GM19043 (cell line): Measurements from ENCODE around the gene MRPL49.

ENCODE experiments used
- ATAC-seq: cut with Tn5 transposase; IDR thresholded peaks from one replicate; pipeline ENCODE4 v1.9.1; 2021; ENCODE audit warnings: low read depth; ENCODE audit not compliant: unreplicated experiment

Gene MRPL49

GRCh38 chr11:65121865-65122696, at the start of gene MRPL49, which contains the start of gene FAU:
TSS of gene MRPL49 (plus strand) at chr11:65122321. CDS start at chr11:65122347, 26 bp downstream.
TSS of gene FAU (minus strand) at chr11:65122134. CDS start at chr11:65121813, 321 bp downstream.
- ATAC-seq: peak; percentile 70

- ATAC-seq: no peak
Observed at GRCh38 chr11:65072631-65072966, 49.5 kb upstream of the MRPL49 start.

DNA sequence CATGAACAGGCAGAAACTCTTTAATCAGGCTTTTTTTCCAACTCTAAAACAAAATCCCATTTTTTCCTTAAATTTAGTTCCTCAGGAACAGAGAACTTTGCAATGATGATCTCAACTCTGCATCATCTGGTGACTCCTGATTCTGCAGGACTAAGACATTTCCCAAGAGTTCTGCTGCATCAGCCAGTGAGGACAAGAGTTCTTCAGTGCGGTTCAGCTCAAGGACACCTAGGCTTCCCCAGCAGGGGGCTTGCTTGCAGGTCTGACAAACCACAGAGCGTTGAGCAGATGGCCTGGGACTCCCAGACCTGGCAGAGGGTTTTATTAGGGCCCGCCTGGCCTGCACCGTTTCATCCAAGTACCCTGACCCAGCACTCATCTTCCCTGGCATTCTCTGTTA, 44.7 kb upstream of the MRPL49 start:
- ATAC-seq: no peak

DNA sequence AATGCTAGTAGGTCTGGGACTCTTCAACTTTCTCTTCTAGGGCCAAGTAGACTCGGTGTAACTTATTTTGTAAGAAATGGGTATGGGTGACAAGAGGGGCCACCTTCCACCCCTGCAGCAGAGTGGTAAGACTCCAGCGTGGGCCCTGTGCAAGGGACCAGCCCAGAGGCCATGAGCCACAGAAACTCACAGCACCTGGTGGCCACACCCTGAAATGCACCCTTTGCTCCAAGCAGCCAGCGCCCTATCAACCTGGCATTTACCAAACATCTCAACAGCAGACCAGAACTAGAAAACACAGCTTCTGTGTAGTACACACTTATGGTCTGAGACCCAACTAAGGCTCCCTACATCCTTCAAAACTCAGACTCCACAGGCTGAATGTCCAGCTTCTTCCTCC, 44.0 kb upstream of the MRPL49 start:
- ATAC-seq: no peak

- ATAC-seq: no peak
Observed at GRCh38 chr11:65078786-65079342, 43.3 kb upstream of the MRPL49 start.

DNA sequence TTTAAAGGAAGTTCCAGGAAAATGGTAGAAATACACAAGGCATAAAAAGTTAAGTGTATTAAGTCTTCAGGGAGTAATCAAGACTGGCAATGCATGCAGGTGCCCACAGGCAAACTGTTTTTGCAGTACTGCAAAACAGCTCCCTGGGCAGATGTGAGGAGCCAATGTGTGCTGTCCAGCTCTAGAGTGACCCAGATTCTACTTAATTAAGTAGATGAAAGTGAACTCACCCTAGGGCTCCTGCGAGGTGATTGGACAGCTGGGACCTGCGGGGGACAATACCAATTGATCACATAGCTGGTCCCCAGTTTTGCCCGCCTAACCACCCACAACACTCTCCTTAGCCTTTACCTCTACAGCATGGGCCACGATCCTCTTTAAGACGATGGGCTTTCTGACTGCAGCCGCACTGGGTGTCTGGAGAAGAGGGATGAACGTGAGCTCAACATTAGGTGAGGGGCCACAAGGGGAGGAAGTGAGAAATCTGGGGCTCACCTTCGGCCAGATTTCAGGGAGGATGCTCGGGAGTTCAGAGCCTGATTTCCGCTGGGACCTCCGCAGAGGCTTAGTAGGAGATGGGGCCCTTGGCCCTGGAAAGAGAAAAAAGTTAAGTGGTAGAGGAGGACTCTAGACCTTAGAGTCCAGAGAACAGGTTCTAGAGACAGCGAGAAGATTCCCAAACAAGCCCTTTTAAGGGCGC, 38.8 kb upstream of the MRPL49 start:
- ATAC-seq: no peak

GRCh38 chr11:65083834-65084597, 38.1 kb upstream of the MRPL49 start, which contains the start of the genes CDCA5 and ZFPL1:
TSS of gene CDCA5 (minus strand) at chr11:65084040. CDS start at chr11:65083978, 62 bp downstream.
TSS of gene ZFPL1 (plus strand) at chr11:65084222. CDS start at chr11:65084699, 477 bp downstream.
- peak; percentile 77 for ATAC-seq

DNA sequence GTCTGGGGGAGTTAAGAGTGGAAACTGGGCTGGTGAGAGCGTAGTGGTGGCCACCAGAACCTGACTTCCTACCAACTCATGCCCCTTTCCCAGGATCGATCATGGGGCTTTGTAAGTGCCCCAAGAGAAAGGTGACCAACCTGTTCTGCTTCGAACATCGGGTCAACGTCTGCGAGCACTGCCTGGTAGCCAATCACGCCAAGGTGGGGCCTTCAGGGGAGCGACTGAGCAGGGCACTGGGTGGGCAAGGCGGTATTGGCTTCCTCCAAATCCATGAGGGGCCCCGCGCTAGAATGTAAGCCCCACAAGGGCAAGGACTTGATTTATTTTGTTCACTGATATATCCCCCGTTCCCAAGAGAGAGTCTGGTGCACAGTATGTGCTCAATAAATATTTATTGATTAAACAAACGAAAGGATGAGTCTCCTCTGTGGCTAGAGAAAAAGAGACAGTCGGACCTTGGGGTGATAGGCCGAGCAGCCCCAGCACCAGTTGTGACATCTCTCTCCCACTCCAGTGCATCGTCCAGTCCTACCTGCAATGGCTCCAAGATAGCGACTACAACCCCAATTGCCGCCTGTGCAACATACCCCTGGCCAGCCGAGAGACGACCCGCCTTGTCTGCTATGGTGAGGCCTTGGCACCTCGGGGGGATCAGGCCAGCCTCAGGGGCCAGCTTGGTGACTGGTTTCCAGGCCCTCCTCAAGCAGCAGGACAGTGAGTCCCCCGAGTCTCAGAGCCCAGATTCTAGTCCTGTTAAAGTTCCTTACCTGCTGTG, 37.3 kb upstream of the MRPL49 start:
- ATAC-seq: no peak

- no peak for ATAC-seq
Observed at GRCh38 chr11:65085446-65085845, 36.7 kb upstream of the MRPL49 start.

GRCh38 chr11:65086809-65087208, 35.3 kb upstream of the MRPL49 start:
- ATAC-seq: no peak

DNA sequence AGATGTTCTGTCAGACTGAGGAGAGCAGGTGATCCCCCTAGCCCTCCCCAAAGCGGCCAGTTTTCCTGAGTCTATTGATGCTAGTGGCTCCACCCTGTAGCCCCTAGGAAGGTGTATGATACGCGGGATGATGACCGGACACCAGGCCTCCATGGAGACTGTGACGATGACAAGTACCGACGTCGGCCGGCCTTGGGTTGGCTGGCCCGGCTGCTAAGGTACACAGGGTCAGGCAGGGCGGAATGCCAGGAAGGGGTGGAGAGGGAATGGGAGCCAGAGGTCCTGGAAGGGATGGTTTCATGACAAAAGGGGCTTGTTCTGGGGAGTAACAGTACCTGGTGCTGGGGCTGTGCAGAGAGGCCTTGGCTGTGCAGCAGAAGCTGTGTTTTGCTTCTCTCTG, 34.9 kb upstream of the MRPL49 start:
- no peak for ATAC-seq

DNA sequence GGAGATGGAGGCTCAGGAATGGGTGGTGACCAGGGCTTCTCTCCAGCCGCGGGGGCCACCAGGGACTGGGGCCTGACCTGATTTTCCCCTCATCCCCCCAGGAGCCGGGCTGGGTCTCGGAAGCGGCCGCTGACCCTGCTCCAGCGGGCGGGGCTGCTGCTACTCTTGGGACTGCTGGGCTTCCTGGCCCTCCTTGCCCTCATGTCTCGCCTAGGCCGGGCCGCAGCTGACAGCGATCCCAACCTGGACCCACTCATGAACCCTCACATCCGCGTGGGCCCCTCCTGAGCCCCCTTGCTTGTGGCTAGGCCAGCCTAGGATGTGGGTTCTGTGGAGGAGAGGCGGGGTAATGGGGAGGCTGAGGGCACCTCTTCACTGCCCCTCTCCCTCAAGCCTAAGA, 34.3 kb upstream of the MRPL49 start:
- no peak for ATAC-seq

DNA sequence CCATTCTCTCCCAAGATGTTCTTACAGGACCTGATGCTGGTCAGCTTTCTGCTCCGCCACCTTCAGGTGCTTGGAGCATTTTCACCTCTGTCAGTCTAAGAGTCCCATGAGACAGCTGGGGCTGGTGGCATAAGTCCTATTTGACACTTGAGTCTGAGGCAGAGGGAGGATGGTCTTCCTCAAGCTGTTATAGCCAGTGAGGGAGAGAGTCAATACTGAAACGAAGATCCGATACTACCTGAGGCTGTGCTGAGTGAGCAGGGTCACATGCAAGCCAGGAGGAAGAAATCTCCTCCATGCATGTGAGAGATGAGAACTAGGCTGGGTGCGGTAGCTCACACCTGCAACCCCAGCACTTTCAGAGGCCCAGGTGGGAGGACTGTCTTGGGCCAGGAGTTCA, 32.5 kb upstream of the MRPL49 start:
- no peak for ATAC-seq

DNA sequence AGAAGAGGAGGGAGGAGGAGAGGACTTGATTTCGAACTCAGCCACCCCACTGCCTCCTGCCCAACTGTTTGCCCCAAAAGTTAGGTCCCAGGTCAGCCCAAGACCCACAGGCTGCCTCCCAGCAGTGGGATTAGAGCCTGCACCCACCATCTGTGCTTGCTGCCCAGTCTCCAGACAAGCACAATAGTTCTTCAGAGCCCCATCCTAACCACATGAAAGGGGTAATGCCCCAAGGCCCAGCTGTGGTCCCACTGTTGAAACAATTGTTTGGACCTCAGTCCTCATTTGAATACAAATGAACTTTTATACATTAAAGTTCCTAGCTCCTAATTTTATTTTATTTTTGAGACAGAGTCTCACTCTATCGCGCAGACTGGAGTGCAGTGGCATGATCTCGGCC, 31.5 kb upstream of the MRPL49 start:
- ATAC-seq: no peak

- no peak for ATAC-seq
Observed at GRCh38 chr11:65095427-65095826, 26.7 kb upstream of the MRPL49 start.

- ATAC-seq: no peak
Observed at GRCh38 chr11:65095974-65096806, 25.9 kb upstream of the MRPL49 start, which contains the start of gene VPS51. TSS of gene VPS51 (plus strand) at chr11:65096214. CDS start at chr11:65096251, 37 bp downstream.

DNA sequence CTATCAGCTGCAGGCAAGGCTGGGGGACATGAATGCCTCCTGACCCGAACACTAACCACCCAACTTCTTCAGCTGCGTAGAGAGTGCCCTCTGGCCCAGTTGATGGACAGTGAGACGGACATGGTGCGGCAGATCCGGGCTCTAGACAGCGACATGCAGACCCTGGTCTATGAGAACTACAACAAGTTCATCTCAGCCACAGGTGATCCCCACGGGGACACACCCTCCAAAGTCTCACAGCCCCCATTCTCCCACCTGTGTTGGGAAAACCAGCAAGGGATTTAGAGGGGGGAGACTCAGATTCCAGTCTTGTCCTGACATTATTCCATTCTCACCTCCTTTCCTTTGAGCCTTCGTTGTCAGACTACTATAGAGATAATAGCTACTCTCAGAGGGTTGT, 25.2 kb upstream of the MRPL49 start:
- ATAC-seq: no peak

- ATAC-seq: no peak
Observed at GRCh38 chr11:65100674-65101350, 21.3 kb upstream of the MRPL49 start.
